RPMI8226 (cell line): ENCODE data around the gene MRPL28.
A peak's percentile ranks its signal among the peaks of the same experiment; 100 is the strongest.
"Not testable (repeated sequence)": the region's sequence is repeated elsewhere in the genome, so short reads cannot be mapped to it uniquely, and the experiment has no call there.

ENCODE experiments used
- DNase-seq: peaks from one replicate; pipeline ENCODE4 v3.0.0-alpha.2; 2015

The MRPL28 gene

DNA sequence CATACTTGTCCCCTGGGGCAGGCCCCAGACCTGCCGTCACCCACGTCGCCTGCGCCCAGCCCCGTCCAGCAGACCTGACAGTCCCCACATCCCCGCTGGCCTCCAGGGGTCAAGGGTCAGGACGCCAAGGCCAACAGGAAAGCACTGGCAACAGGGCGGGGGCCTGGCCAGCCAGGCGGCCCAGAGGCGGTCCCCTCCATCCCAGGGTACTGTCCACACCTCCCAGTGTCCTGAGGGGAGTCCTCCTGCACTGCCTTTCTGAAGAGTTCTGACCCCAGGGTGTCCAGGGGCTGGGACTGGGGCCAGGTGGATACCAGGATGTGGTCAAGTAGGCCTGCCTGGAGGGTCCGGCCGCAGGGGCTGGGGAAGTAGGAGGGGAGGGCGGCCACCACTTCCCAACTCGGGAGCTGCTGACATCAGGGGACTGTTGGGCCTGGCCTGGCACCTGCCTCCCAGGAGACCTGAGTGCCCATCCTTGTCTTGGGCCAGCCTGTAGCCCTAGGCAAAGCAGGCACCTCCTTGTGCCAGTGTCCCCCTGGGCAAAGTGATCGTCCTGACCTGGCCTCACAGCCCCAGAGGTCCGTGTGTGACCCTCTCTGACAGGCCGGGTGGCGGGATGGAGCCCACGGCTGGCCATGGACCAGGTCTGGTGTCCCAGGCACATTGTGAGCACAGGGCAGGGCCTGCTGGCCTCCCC lies 11.1 kb downstream of the MRPL28 start:
- DNase-seq: no peak

GRCh38 chr16:356741-357140 lies 13.6 kb downstream of the MRPL28 start:
- no peak for DNase-seq

DNA sequence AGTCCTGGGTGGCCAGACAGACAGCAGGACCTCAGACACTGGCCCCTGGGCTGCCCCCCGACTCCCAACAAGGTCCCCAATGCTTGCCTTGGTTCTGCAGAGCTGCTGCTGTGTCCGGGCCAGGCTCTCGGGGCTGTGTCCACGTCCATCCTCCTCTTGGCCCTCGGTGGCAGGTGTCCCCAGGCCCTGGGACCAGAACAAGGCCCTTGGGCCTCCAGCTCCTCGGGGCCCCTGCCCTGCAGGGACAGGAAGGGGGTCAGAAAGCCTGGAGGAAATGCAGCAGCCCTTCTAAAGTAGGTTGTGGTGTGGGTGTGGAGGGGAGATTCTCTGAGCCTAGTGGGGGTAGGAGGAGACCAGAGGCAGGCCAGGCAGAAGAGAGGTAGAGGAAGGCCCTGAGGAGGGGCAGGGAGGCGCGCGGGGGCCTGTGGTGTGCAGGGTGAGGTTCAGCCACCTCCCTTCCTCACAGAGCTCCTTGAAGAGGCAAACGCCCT lies 15.3 kb downstream of the MRPL28 start:
- no peak for DNase-seq

GRCh38 chr16:354291-354881 lies 16.0 kb downstream of the MRPL28 start:
- no peak for DNase-seq

DNA sequence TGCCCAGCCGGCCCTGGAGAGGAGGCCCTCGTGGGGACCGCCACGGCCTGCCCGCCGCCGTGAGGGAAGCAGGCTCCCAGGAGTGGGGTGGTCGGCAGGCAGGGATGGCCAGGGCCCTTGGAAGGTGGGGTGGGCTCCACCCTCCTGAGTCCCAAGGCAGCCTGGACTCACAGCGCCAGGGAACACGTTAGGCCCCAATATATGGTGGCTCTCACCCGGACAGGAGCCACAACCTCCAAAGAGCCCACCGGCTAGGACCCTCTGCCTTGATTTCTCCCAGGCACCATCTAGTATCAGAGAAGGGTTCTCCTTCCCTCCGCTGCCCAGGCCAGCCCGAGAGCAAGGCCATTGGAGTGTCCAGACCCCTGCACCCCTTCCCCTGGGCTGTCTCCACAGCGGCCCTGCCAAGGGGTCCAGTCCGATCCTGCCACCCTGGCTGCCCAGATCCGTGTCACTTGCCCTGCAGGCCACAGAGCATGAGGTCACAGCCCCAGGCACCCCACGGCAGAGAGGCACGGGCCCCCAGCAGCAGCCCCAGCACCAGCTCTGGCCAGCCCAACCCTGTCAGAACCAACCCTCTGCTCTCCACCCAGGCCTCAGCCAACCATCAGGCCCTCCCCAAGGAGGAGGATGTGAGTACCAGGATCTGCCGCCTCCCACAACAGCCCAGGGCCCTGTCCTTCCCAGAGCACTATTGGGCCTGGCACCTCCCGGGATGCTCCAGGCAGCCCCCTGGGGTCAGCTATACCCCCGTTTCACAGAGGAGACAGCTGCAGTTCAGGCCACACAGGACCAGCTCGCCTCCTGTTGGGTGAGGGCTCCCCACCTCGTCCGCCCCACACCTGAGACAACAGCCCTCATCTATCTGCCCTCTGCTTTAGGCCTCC lies 16.7 kb downstream of the MRPL28 start:
- no peak for DNase-seq

DNA sequence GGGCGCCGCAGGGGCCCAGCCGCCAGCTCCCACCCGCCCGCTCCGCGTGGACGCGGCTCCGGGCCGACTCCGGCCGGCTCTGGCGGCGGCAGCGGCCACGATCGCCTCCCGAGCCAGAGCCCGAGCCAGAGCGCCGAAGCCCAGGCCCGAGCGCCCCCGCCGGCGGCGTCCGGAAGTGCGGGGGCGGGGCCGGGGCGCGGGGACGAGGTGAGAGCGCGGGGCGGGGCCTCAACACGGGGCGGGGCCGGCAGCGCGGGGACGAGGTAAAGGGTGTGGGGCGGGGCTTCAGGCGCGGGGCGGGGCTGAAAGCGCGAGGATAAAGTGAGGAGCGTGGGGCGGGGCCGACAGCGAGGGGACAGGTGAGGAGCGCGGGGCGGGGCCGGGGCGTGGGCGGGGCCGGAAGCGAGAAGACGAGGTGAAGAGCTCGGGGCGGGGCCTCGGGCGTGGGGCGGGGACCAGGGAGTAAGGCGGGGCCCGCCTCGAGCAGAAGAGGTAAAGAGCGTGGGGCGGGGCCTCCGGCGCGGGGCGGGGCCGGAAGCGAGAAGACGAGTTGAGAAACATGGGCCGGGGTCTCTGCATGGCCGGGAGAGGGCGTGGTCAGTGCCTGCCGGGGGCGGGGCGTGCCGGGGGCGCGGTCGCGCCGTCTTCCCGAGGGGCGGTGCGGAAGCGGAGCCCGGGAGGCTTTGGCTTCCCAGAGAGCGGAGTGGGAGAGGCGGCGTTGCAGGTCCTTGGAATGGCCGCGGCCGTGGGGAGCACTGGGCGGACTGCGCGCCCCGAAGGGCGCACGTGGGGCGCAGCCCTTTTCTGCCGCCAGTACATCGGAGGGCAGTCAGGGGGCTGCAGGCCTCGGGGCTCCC lies 17.6 kb downstream of the MRPL28 start, which contains the start of gene AXIN1:
TSS of gene AXIN1 (minus strand) at position 177 of the 857 bp plus-strand sequence. CDS start 5,698 bp downstream, outside the sequence.
- DNase-seq: peak; percentile 100

DNA sequence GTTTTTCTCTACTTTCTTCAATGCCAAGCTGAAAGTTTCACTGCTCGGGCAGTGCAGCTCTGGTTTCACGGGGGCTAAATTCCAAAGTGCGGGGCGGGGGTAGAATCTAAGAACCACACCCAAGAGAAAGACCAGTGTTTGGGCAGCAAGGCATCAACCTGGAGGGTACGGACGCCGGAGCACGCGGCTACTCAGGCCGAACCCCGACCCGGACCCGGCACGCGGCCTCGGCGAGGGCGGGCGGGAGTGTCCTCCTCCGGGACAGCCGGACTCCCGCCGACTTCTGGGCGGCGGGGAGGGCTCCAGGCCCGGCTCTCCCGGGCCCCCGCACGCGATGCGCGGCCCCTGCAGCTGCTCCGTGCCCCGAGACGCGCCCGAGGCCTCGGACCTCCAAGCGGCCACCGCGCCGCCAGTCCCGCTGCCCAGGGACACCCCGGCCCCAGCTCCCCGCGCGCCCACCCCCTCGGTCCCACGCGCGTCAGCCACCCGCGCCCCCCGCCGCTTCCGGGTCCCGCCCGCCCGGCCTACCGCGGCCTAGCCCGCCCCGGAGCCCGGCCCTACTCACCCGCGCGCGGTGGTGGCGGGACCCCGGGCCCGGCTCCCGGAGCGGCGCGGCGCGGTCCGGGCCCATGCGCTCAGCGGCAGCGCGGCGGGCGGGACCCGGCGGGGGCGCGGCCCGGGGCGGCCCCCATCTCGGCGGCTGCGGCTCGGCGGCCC lies 18.4 kb downstream of the MRPL28 start:
- DNase-seq: peak; percentile 50

GRCh38 chr16:350203-350602 lies 20.1 kb downstream of the MRPL28 start:
- no peak for DNase-seq

DNA sequence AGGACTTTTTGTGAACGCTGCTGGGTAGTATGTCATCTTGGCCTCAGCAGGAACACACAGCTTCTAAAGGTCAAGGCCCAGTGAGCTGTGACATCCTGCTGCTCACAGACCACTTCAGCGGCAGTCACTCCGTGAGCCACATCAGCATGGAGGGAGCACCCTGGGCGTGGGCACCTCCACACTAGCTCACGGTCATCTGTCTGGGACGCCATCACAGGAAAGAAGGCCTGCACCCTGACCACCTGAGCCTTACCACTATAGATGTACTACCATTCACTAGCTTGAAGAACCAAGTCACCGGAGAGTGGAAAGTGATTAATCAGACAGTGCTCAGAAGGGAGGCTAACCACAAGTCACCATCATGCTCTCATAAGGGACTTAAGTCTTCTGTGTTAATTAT lies 21.1 kb downstream of the MRPL28 start:
- DNase-seq: no peak

GRCh38 chr16:348495-348894 lies 21.8 kb downstream of the MRPL28 start:
- not testable (repeated sequence) for DNase-seq

DNA sequence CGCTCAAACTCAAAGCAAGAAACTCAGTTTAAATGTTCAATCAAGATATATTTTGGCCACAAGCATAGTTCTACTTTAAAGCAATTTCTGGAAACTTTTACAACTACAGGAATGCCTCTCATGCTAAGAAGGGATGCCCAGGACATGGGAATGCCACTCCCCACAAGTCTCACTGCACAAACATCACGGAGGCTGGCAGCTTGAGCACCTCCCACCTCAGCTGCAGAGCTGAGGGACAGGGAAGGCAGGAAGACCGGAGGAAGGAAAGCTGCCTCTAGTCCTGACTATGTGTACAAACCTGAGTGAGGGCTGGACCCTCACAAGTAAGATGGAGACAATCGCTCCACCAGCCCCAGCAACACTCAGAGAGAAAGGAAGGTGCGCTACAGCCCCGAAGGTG lies 23.1 kb downstream of the MRPL28 start:
- DNase-seq: no peak

DNA sequence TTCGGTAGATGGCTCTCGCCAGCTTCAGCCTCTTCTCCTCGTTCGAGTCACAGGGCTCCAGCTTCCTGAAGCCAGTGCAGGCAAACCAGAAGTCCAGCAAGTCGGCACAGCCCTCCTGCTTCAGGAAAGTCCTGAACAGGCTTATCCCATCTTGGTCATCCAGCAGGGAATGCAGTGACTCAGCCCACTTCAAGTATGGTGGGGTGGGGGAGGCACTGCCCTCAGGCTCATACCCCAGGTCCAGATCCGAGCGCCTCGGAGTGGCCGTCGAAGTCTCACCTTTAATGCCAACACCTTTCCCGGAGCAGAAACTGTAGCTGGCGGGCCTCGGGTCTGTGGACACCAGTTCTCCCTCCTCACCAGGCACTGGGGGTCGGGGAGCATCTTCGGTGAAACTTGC lies 23.8 kb downstream of the MRPL28 start:
- no peak for DNase-seq

DNA sequence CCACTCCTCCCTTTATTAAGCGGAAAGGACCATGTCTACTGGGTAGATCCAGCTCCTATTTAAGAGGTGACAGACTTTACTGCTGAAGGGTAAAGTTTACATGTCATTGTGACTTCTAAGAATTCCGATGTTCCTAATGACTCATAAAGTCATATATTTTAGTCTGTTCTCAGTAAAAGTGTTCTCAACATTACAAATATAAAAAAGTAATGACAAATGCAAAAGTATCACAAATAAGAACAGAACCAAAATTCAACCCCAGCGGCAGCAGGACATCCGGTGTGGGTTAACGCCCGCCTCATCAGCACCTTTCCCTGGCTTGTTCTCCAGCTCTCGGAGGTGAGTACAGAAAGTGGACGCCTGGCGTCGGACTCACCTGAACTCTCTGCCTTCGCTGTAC lies 24.6 kb downstream of the MRPL28 start:
- DNase-seq: no peak

- DNase-seq: no peak
These were observed 27.7 kb downstream of the MRPL28 start for GRCh38 chr16:342455-343213.

DNA sequence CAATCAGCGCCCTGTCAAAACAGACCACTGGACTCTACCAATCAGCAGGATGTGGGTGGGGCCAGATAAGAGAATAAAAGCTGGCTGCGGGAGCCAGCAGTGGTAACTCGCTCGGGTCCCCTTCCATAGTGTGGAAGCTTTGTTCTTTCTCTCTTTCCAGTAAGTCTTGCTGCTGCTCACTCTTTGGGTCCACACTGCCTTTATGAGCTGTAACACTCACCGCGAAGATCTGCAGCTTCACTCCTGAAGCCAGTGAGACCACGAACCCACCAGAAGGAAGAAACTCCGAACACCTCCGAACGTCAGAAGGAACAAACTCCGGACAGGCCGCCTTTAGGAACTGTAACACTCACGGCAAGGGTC lies 28.4 kb downstream of the MRPL28 start:
- DNase-seq: not testable (repeated sequence)

- not testable (repeated sequence) for DNase-seq
These were observed 29.0 kb downstream of the MRPL28 start for GRCh38 chr16:341095-341973.

DNA sequence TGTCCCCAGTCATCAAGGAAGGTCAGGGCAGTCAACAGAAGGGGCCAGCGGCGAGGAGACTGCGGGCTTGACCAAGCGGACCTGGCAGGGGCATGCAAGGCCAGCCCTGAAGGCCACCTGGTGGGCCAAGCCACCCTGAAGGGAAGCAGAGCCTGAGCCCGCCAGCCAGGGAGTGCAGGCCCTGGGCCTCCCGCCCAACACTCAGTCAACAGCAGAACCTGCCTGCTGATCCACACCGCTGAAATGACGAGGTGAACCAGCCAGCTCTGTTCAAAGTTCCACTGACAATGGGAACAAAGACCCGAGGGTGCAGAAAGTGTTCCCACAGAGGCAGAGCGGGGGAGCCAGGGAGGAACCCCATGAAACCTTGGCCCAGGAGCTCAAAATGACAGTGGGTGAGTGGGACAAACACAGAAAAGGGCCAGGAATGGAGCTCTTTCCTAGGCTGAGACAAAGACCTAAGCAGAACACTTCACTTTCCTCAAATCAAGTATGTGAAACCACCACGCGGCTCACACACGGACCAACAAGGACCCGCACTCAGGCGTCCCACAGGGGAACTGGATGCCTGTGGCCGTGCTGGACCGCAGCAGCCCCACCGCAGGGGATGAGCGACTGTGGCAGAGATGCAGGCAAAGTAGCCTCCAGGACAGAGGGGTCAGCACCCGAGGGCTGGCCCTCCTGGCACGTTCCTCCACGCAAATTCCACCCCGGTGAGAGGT lies 29.8 kb downstream of the MRPL28 start:
- no peak for DNase-seq

DNA sequence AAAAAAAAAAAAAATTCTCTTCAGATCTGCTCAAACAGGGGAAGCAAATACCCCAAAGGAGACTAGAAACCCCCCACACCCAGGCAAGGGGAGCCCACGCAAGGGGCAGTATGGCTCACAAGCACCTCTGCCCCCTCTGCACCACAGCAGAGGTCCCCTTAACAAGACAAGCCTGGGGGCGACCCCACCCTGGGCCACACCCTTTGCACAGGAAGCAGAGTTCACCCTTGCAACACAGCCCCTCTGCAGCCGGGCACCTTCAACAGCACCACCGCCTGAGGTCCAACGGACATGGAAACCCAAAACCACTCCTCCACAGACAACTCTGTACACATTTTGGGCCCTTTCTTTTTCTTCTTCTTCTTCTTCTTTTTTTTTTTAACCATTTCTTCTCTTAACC lies 30.7 kb downstream of the MRPL28 start:
- no peak for DNase-seq

DNA sequence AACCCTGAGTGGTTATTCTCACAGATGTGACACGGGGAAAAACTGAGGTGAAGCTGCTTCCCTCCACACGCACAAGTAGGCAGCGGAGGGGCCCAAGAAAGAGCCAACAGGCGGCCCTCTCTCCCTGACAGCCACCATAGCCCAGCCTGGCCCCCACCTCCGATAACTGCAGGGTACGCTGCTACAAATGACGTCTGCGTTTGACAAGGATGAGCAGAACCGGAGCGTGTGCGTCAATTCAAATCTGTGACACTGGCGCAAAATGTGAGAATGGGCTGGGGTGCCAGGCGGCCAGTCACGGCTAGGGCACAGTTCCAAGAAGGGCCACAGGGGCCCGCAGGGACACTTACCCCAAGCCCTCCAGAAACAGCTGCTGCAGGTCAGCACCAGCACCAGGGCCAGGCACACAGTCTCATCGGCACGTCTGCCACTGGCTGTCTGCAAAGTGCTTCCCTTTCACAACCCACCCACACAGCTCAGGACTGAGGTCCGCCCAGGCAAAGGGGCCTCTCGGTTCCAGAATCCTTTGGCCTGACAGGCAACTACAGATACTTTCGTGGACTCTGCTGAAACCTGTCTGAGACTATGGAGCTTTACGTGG lies 32.3 kb downstream of the MRPL28 start:
- no peak for DNase-seq
